Mammary epithelial cell (primary cell): Measurements from ENCODE around the gene HP1BP3.

Experiments
- CTCF ChIP-seq, 2 donors: IDR thresholded peaks in 1 of 2; conservative IDR thresholded peaks in 1 of 2; 2 replicates each; pipeline ENCODE4 v1.5.1; 2011 to 2012; ENCODE audit warnings: inconsistent platforms in 2 of 2, low read length in 2 of 2, mild to moderate bottlenecking in 2 of 2, control low read depth in 1 of 2, low read depth in 1 of 2; ENCODE audit not compliant: insufficient read depth in 1 of 2; ENCODE audit errors: extremely low read depth in 1 of 2
- EZH2 ChIP-seq: IDR thresholded peaks from 2 replicates; pipeline ENCODE4 v1.6.1; 2012; ENCODE audit warnings: low read length, inconsistent platforms, borderline replicate concordance

DNA sequence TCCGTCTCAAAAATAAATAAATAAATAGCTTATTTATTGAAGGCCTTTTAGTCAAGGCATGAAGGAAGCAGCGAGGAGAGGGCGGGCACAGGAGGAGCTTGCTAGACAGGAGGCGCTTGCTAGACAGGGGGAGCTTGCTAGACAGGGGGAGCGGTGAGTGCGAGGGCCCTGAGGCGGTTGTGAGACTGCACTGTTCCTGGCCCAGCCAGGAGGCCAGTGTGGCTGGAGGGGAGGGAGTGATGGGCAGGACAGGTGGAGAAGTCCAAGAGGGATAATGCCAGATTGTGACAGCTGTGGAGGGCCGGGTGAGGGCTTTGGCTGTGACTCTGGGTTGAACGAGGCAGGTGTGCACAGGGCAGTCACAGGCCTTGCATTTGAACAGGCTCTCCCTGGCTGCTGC, 87.5 kb downstream of the HP1BP3 start:
- no peak for TF ChIP-seq CTCF (conservative IDR thresholded peaks at IDR 0.05 in 1 of 2, IDR thresholded peaks at IDR 0.05 in 1 of 2; ENCODE audit: extremely low read depth in 1 of 2, insufficient read depth in 1 of 2, low read depth in 1 of 2, low read length in 2 of 2)
- no peak for TF ChIP-seq EZH2
